IMR-90 (cell line): ENCODE results near the gene TXNDC8. TPM values are rescaled to one million over a fixed set of nuclear protein-coding genes. Genes with fewer than 3 reads are reported as not detected.
A peak's percentile ranks its signal among the peaks of the same experiment; 100 is the strongest.

Experiments used
- ATAC-seq: fragments of 200-7000 bp; cut with Tn5 transposase; 2 replicates; pipeline ENCODE4 v1.9.1; 2020; ENCODE audit warnings: low read depth, mild to moderate bottlenecking, moderate library complexity
- BruUV-seq: library from RNA; stranded (reverse); fragments of 400-500 nt; replicated peaks from 2 replicates; lab custom pipeline; 2021; lab: Mats Ljungman, UMichigan
- CTCF ChIA-PET: fragments of 300-600 bp; formaldehyde crosslinking; extraction: SDS; loops from one replicate; lab custom pipeline; 2021; ENCODE audit warnings: antibody characterized with exemption; lab: Yijun Ruan, JAX
- POLR2A ChIA-PET: fragments of 300-600 bp; sonication (Branson Sonifier 250); formaldehyde crosslinking; loops from one replicate; lab custom pipeline; 2022; ENCODE audit warnings: antibody characterized with exemption; ENCODE audit not compliant: unreplicated experiment; lab: Charles Lee
- DNase-seq: peaks from one replicate; pipeline ENCODE4 v3.0.0; 2013
- H2AFZ ChIP-seq: replicated peaks from 2 replicates; pipeline ENCODE3; 2013; ENCODE audit warnings: low read length, mild to moderate bottlenecking; ENCODE audit not compliant: poor library complexity
- H2AK5ac ChIP-seq: 2 replicates; pipeline ENCODE4 v1.6.1; 2013; ENCODE audit warnings: low read depth, low read length, inconsistent platforms
- H2AK9ac ChIP-seq: replicated peaks from 2 replicates; pipeline ENCODE3; 2013; ENCODE audit warnings: mild to moderate bottlenecking, low read depth, low read length, moderate library complexity; ENCODE audit not compliant: poor library complexity
- H2BK120ac ChIP-seq: 2 replicates; pipeline ENCODE4 v1.6.1; 2013; ENCODE audit warnings: low read depth, low read length, inconsistent platforms
- H2BK15ac ChIP-seq: 3 replicates; pipeline ENCODE4 v1.6.1; 2013; ENCODE audit warnings: low read depth, low read length, inconsistent platforms
- H2BK20ac ChIP-seq: 2 replicates; pipeline ENCODE4 v1.6.1; 2013; ENCODE audit warnings: low read depth, mild to moderate bottlenecking, inconsistent platforms, low read length, moderate library complexity
- H2BK5ac ChIP-seq: 2 replicates; pipeline ENCODE4 v1.6.1; 2013; ENCODE audit warnings: mild to moderate bottlenecking, low read depth, low read length, inconsistent platforms; ENCODE audit not compliant: poor library complexity, severe bottlenecking
- H3K14ac ChIP-seq: replicated peaks from 2 replicates; pipeline ENCODE4 v1.6.1; 2013; ENCODE audit warnings: low read depth, low read length, inconsistent platforms
- H3K18ac ChIP-seq: 2 replicates; pipeline ENCODE4 v1.6.1; 2013; ENCODE audit warnings: low read depth, low read length, control low read depth
- H3K23ac ChIP-seq: 2 replicates; pipeline ENCODE4 v1.6.1; 2013; ENCODE audit warnings: low read depth, low read length, inconsistent platforms
- H3K27ac ChIP-seq: 2 replicates; pipeline ENCODE4 v1.5.1; 2013; ENCODE audit warnings: mild to moderate bottlenecking, control low read depth, low read length; ENCODE audit not compliant: insufficient read depth
- H3K27me3 ChIP-seq: 2 replicates; pipeline ENCODE4 v1.6.1; 2013; ENCODE audit warnings: low read length; ENCODE audit not compliant: control insufficient read depth, insufficient read depth
- H3K36me3 ChIP-seq: 2 replicates; pipeline ENCODE4 v1.6.1; 2013; ENCODE audit warnings: low read length, mixed read lengths; ENCODE audit not compliant: control insufficient read depth, insufficient read depth
- H3K4ac ChIP-seq: 2 replicates; pipeline ENCODE4 v1.6.1; 2013; ENCODE audit warnings: low read depth, low read length, inconsistent platforms
- H3K4me1 ChIP-seq: 2 replicates; pipeline ENCODE4 v1.6.1; 2013; ENCODE audit warnings: low read length, mixed read lengths; ENCODE audit not compliant: control insufficient read depth, insufficient read depth
- H3K4me2 ChIP-seq: 2 replicates; pipeline ENCODE4 v1.6.1; 2013; ENCODE audit warnings: low read depth, mild to moderate bottlenecking, control low read depth, low read length, moderate library complexity
- H3K4me3 ChIP-seq: 2 replicates; pipeline ENCODE4 v1.5.1; 2013; ENCODE audit warnings: low read depth, mild to moderate bottlenecking, control low read depth, low read length, moderate library complexity; ENCODE audit not compliant: insufficient read depth
- H3K56ac ChIP-seq: 2 replicates; pipeline ENCODE4 v1.6.1; 2013; ENCODE audit warnings: low read length, inconsistent platforms; ENCODE audit not compliant: insufficient read depth; ENCODE audit errors: extremely low read depth
- H3K79me1 ChIP-seq, 2 experiments: 2 replicates each; pipeline ENCODE4 v1.6.1; 2013; ENCODE audit warnings: low read length in 2 of 2, inconsistent platforms in 1 of 2, low read depth in 1 of 2
- H3K9ac ChIP-seq: 2 replicates; pipeline ENCODE4 v1.6.1; 2013; ENCODE audit warnings: low read depth, low read length, control low read depth
- H3K9me1 ChIP-seq: 2 replicates; pipeline ENCODE4 v1.6.1; 2013; ENCODE audit warnings: low read length, inconsistent platforms; ENCODE audit not compliant: insufficient read depth
- H3K9me3 ChIP-seq: 2 replicates; pipeline ENCODE4 v1.6.1; 2013; ENCODE audit warnings: low read length; ENCODE audit not compliant: control insufficient read depth, insufficient read depth
- H4K20me1 ChIP-seq: 2 replicates; pipeline ENCODE4 v1.6.1; 2013; ENCODE audit warnings: low read length, inconsistent platforms; ENCODE audit not compliant: insufficient read depth
- H4K5ac ChIP-seq: 2 replicates; pipeline ENCODE4 v1.6.1; 2013; ENCODE audit warnings: mild to moderate bottlenecking, low read depth, low read length, control low read depth
- H4K8ac ChIP-seq, 2 experiments: 2 replicates each; pipeline ENCODE4 v1.6.1; 2013; ENCODE audit warnings: low read depth in 2 of 2, low read length in 2 of 2, control low read depth in 1 of 2, inconsistent platforms in 1 of 2
- H4K91ac ChIP-seq: 2 replicates; pipeline ENCODE4 v1.6.1; 2013; ENCODE audit warnings: low read depth, low read length, inconsistent platforms; ENCODE audit not compliant: insufficient read depth
- BHLHE40 ChIP-seq: fragments of 150-350 bp; IDR thresholded peaks from 2 replicates; pipeline ENCODE4 v1.6.1; 2016; ENCODE audit warnings: mild to moderate bottlenecking, low read depth, low read length
- CTCF ChIP-seq: conservative IDR thresholded peaks from 2 replicates; pipeline ENCODE4 v1.5.1; 2012; ENCODE audit warnings: mild to moderate bottlenecking, low read depth, low read length, improper control_type of control experiment
- ELK1 ChIP-seq: fragments of 150-350 bp; IDR thresholded peaks from 2 replicates; pipeline ENCODE4 v1.6.1; 2016; ENCODE audit warnings: low read depth, mild to moderate bottlenecking, low read length, moderate library complexity, borderline replicate concordance
- FOS ChIP-seq: fragments of 150-350 bp; IDR thresholded peaks from 2 replicates; pipeline ENCODE4 v1.6.1; 2016; ENCODE audit warnings: low read depth, low read length
- MAZ ChIP-seq: IDR thresholded peaks from 2 replicates; pipeline ENCODE4 v1.6.1; 2012; ENCODE audit warnings: low read depth, mild to moderate bottlenecking, low read length, improper control_type of control experiment, moderate library complexity, borderline replicate concordance
- MXI1 ChIP-seq: IDR thresholded peaks from 2 replicates; pipeline ENCODE4 v1.6.1; 2012; ENCODE audit warnings: low read depth, mild to moderate bottlenecking, low read length, moderate library complexity, borderline replicate concordance
- POLR2A ChIP-seq: IDR thresholded peaks from 2 replicates; pipeline ENCODE4 v1.6.1; 2012; ENCODE audit warnings: mild to moderate bottlenecking, low read depth, low read length
- RAD21 ChIP-seq: IDR thresholded peaks from 2 replicates; pipeline ENCODE4 v1.6.1; 2012; ENCODE audit warnings: low read length, improper control_type of control experiment
- RCOR1 ChIP-seq: IDR thresholded peaks from 2 replicates; pipeline ENCODE4 v1.6.1; 2012; ENCODE audit warnings: mild to moderate bottlenecking, low read length, improper control_type of control experiment; ENCODE audit not compliant: insufficient replicate concordance
- RFX5 ChIP-seq: IDR thresholded peaks from 2 replicates; pipeline ENCODE4 v1.8.0; 2012; ENCODE audit warnings: low read depth, mild to moderate bottlenecking, low read length, moderate library complexity
- SMC3 ChIP-seq: fragments of 150-350 bp; IDR thresholded peaks from 2 replicates; pipeline ENCODE4 v1.6.1; 2016; ENCODE audit warnings: low read depth, mild to moderate bottlenecking, antibody characterized with exemption, low read length, moderate library complexity
- USF2 ChIP-seq: fragments of 150-350 bp; IDR thresholded peaks from 2 replicates; pipeline ENCODE4 v1.6.1; 2017; ENCODE audit warnings: mild to moderate bottlenecking, antibody characterized with exemption, low read length, low read depth
- WGBS, 2 experiments: methylation state at CpG; one replicate each; pipeline versions ENCODE4 v1.1.5 to v1.1.7; 2013; ENCODE audit warnings: missing lambda C conversion rate in 2 of 2; ENCODE audit not compliant: insufficient read length in 1 of 2; ENCODE audit errors: extremely low coverage in 2 of 2; 5-methylcytosine and 5-hydroxymethylcytosine counted together
- dilution Hi-C: fragments of 300-500 bp; cut with HindIII; formaldehyde crosslinking; loops from one replicate; pipeline ENCODE4 v1.14.3; 2018; ENCODE audit warnings: low sequenced_read_pairs; ENCODE audit not compliant: unreplicated experiment
- in situ Hi-C: fragments of 300-500 bp; cut with MboI; formaldehyde crosslinking; loops from 3 replicates; pipeline ENCODE4 v1.14.3; 2019; ENCODE audit warnings: low sequenced_read_pairs, inconsistent platforms, mixed read lengths
- intact Hi-C: fragments of 100-400 bp; cut with micrococcal nuclease; formaldehyde crosslinking; loops from 2 replicates; pipeline ENCODE4 v1.10.0; 2022
- polyA plus RNA-seq, 3 experiments: library from polyadenylated mRNA; depleted of rRNA; stranded (reverse); fragments of >200 nt; gene quantifications; 2 replicates each; pipeline ENCODE4 v1.2.3, GENCODE V29; 2012; ENCODE audit warnings: low replicate concordance in 1 of 3
- total RNA-seq: library from RNA; depleted of rRNA; stranded (reverse); fragments of >200 nt; gene quantifications from 2 replicates; pipeline ENCODE4 v1.2.3, GENCODE V29; 2012

TXNDC8 gene
- total and polyA plus RNA-seq, 2 of the 4 experiments (the other 2 are of a cell fraction) = not detected

GRCh38 chr9:110282018-110282738 is 55.5 kb downstream of the TXNDC8 start (continued):
- TF ChIP-seq MAZ = no peak

- POLR2A ChIA-PET = no interaction called here
- Histone ChIP-seq H3K9me1 (no peaks in the 10 kb centered on the region), H4K5ac (no peak overlapping the region), H3K27ac (no peak overlapping the region), H2AFZ (no peak overlapping the region), H2BK5ac (no peak overlapping the region), H4K20me1 (no peaks in the 10 kb centered on the region), H3K23ac (no peak overlapping the region), H3K4me1 (peaks cover 2% of the 10 kb centered on the region; the same call in 1 of the 2 replicates), H2AK9ac (no peak overlapping the region), H3K14ac (no peak overlapping the region), H3K56ac (no peak overlapping the region), H3K27me3 (peaks cover 6% of the 10 kb centered on the region; the same call in 1 of the 2 replicates), H3K4me2 (no peak overlapping the region), H3K9ac (no peak overlapping the region), H2BK20ac (no peak overlapping the region), H4K91ac (no peak overlapping the region), H4K8ac (no peak overlapping the region), H3K36me3 (no peaks in the 10 kb centered on the region), H3K4me3 (no peak overlapping the region), H3K18ac (no peak overlapping the region), H3K79me1 (no peaks in the 10 kb centered on the region), H2BK120ac (no peak overlapping the region), H3K4ac (no peak overlapping the region), H2BK15ac (no peak overlapping the region), H2AK5ac (no peak overlapping the region), H3K9me3 (no peaks in the 10 kb centered on the region)
- intact Hi-C loops (no loop called here), dilution Hi-C loops (no loop called here), in situ Hi-C loops (loop anchor here (25.0 kb wide), 1 partner anchor 334 kb away; no protein-coding TSS in a partner anchor)
- CTCF ChIA-PET = no interaction called here
- no TSS peak for BruUV-seq
- WGBS, 2 experiments = no CpG with 5 or more reads among the region's 3 CpGs
- DNase-seq (peak; percentile 15), ATAC-seq (no peak)
- TF ChIP-seq BHLHE40 = no peak
- no peak for TF ChIP-seq ELK1
- no peak for TF ChIP-seq USF2
- TF ChIP-seq CTCF = no peak
- TF ChIP-seq FOS = no peak
- TF ChIP-seq RFX5 = no peak
- no peak for TF ChIP-seq RCOR1
- TF ChIP-seq MXI1 = no peak
- TF ChIP-seq SMC3 = no peak
- no peak for TF ChIP-seq POLR2A
- TF ChIP-seq RAD21 = no peak
Observed at GRCh38 chr9:110278080-110278707, 59.5 kb downstream of the TXNDC8 start.
